HG03095 (cell line): ENCODE data around the gene TTLL8.

ENCODE experiments used
- ATAC-seq: cut with Tn5 transposase; IDR thresholded peaks from one replicate; pipeline ENCODE4 v1.9.1; 2021; ENCODE audit warnings: moderate library complexity; ENCODE audit not compliant: unreplicated experiment

Gene TTLL8

DNA sequence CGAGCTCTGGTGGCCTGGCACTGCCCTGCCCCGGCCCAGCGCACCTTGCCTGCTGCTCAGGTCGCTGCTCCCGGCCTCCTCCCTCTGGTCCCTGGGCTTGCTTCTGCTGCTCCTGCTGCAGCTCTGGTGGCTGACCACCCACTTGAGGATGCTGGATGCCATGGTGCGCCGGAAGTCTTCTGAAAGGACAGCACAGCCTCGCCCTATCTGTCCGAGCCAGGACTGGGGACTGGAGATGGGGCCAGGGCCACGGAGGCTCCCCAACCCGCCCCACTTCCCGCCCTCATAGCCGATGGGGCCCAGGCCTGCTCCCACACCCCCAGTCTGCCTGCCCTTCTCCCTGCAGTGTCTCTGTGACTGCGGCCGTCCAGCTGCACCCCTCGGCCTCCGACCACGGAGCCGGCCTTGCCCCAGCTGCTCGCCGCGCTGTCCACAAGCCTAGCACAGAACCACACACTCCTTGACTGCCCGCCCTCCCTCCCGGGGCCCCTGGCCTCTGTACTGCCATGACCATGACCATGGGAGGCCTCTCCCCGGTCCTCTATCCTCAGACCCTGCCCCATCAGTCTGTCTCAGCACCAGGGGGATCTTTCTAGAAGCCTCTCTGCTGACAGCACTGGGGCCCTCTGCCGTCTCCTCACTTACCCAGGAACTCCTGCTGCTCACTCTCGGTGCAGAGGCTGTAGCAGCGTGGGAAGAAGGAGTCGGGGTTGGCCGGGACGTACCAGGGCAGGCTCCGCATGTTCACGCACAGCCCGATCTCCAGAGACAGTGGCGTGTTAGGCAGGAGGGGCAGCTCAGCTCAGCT, 12.7 kb downstream of the TTLL8 start:
- ATAC-seq = no peak

DNA sequence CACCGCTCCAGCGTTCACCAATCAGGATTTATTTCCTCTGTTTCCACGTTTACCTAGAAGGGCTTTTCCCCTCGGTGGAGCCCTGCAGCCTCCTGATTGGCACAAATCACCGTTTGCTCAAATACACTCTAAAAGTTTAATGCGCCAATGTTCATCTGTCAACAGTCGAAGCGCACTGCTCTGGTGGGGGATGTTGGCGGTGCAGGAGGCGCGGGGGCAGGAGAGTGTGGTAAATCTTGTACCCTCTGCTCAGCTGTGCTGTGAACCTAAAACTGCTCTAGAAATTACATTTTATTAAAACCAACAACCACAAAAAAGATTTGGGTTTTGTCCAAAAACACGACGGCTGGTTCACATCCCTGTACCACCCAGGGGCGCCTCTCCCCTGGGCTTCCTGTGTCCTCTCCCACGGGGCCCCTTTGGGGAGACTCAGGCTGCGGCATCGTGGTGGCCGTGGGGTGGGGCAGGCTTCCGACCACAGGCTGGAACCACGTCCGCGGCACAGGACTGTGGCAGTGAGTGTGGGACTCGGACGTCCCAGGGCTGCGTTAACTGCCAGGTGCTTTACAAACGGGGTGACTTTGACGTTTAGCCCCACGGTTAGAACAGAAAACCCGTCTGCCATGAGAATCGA, 13.5 kb downstream of the TTLL8 start:
- no peak for ATAC-seq

- no peak for ATAC-seq
Measured at GRCh38 chr22:50041361-50042065, 16.6 kb downstream of the TTLL8 start.

GRCh38 chr22:50040717-50041116, 17.4 kb downstream of the TTLL8 start:
- no peak for ATAC-seq

DNA sequence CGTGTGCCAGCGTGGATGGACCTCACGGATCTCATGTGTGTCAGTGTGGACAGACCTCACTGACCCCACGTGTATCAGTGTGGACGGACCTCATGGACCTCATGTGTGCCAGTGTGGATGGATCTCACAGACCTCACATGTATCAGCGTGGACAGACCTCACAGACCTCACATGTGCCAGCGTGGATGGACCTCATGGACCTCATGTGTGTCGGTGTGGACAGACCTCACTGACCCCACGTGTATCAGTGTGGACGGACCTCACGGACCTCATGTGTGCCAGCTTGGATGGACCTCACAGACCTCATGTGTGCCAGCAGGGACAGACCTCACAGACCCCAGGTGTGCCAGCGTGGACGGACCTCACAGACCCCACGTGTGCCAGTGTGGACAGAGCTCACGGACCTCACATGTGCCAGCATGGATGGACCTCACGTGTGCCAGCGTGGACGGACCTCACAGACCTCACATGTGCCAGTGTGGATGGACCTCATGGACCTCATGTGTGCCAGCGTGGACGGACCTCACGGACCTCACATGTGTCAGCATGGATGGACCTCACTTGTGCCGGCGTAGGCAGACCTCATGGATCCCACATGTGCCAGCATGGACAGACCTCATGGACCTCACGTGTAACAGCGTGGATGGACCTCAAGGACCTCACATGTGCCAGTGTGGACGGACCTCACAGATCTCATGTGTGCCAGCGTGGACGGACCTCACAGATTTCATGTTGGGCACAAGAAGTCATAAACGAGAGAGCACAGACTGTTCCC, 18.2 kb downstream of the TTLL8 start:
- ATAC-seq = no peak

GRCh38 chr22:50035976-50036724, 21.9 kb downstream of the TTLL8 start:
- ATAC-seq = no peak

DNA sequence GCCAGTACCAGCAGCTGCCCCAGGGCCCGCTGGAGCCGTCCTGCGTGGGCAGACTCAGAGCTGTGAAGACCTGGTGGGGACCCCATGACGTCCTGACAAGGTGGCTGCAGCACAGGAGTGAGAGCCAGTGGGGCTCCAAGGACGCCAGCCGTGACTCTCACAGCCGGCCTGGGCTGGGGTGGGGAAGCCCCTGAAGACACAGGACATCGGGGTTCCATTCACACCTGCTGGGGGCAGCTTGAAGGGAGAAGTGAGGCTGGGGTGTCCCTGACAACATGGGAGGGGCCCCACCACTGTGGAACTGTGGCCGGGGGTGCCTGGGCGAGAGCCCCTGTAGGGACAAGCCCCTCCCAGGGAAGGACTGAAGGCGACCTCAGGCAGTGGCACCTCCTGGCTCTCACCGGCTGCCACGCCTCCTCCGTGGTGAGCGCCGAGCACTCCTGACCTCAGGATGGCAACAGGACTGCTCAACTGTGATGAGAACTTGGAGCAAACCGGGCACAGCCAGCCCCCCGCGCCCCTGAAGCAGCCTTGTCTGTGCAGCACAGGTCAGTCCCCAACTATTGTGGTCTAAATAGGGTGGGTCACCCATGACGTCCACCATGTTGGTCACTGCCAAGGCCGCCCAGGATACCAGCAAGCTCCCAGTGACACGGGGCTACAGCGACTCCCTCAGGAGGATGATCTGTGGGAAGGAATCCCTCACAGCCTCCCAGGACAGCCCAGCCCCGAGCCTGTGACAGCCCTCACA, 22.8 kb downstream of the TTLL8 start:
- no peak for ATAC-seq

DNA sequence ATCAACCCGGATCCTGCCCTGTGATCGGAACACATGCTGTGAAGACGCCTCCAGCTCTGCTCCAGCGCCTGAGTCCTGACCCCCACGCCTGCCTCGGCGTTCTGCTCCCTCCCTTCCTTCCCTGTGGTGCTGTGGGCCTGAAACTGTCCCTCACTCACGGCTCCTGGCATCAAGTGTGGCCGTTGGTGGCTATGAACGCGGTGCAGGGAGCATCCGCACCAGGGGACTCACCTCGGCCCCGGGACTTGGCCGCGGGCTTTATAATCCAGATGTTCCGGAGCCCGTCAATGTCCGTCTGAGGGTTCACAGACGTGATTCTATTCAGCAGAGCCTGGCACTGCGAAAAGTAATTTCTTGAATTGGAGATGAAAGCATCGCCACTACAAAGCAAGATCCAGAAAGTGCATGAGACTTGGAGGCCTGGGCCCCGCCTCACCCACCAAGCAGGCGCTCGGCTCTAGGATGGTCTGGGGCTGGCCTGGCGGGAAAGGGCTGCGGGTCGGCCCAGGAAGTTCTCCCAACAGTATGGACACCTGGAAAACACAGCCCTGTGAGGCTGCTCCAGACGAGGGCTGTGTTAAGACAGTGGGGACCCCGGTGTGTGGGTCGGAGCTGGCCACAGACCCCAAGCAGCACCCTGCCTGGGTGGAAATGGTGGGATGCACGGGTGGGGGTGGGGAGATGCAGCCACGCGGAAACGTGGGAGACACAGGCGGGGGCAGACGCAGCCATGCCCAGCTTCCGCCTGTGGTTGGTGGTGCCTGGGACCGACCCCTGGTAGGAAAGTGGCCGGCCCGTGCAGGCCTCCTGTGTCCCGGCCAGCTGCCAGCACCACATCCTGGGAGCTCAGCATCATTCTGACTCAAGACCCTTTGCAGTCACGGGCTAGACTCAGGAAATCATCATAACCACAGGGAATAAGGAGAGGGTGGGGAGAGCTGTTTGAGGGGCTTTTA, 23.7 kb downstream of the TTLL8 start:
- no peak for ATAC-seq

- ATAC-seq = no peak
Measured at GRCh38 chr22:50032941-50033601, 25.0 kb downstream of the TTLL8 start.

DNA sequence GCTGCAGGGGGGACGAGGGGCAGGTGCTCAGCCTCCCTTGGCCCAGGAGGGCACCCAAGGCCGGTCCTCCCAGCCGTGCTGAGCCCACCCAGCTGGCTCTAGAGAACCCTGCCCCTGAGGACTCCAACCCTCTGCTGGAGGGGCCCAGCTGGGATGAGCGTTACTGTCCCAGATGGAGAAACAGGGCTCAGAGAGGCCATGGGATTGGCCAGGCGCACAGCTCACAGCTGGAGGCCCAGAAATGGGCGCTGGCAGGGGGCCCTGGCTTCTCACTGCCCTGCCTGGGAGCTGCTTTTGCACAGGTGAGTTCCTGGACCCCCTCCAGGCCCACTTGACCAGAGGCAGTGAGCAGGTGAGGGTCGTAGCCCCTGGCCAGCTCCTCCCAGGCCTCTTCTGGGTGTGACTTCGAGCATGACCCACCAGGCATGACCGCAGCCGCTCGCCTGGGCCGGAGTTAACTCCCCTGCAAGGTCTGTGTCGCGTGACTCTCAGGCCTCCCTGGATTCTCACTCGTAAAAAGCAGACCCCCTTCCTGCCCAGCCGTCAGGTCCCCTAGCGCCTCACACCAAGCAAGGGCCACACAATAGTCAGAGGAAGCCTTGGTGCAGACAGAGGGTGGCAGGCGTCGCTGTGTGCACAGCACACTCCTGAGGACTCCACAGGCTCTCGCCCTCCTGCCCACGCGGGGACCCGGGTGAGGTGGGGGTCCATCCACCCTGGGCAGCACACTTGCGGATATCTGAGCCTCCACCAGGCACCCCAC, 25.8 kb downstream of the TTLL8 start:
- ATAC-seq = no peak

DNA sequence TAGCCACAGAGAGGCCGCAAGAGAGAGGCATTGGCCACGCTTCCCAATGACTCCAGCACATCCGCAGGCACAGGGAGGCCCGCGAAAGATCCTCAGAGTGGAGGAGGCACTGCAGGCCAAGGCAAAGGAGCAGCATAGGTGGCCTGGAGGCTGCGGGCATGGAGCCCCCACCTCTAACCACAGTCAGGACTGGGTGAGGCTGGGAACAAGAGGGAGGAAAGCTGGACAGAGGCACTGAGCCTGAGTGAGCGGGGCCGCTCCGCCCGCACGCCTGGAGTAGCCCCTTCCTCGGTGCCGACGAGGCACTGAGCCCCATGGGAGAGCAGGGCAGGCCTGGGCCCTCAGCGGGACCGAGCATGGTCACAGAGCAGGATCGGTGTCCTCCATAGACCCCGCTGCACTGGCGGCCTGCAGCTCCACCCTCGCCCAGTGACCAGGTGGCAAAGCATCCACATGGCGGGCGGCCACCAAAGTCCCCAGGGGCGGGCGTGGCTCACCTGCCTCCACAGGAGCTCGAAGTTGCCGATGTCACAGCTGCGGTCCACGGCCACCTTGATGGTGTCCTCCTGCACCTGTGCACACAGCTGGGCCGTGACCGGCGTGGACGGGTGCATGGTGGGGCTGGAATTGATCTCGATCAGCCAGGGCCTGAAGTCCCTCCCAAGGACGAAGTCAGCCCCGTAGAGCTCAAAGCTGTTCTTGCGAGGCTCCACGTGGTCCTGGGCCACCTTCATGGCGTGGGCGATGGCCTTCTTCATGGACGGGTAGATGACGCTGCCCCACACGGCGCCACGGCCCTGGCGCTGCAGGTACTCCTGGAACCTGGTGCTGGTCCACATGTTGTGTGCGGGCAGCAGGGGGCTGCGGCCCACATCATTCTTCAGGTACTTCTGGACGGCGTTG, 26.7 kb downstream of the TTLL8 start:
- ATAC-seq = no peak

DNA sequence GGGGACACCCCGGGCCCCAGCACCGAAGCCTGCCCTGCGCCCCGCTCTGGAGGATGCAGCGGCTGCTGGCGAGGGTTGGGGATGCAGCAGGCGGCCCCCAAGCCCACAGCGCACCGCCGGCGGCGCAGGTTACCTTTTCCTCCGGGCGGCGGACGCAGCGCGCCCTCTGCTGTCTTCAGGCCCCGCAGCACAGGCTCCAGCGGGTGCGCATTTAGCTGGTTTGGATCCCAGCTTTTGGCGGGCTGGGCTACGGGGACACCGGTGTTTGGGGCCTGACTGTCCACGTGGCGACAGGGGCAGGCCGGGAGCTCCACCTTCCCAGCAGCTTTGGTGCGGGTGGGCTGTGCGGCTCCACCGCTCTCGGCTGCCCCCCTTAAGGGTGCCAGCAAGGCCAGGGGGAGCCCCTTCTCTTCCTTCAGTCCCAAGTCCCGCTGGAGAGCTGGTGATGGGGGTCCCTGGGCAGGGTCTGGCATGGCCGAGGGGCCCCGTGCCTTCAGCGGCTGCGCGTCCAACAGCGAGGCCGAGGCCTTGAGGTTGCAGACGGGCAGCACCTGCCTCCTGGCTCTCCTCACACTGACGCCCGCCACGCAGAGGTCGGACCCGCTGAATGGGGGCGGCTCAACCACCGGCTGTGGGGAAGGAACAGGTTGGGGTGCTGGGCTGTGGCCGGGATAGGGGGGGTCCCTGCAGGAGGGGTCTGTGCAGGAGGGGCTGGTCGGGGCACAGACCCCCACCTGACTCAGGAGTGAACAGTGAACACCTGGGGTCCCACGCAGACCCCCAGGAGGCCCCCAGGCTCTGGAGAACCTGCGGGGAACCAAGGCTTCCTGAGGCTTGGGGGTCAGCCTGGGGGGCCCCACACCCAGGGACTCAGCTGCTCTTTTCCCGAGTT, 27.6 kb downstream of the TTLL8 start:
- ATAC-seq = peak; percentile 83

- no peak for ATAC-seq
Measured at GRCh38 chr22:50027639-50028537, 30.2 kb downstream of the TTLL8 start.

- no peak for ATAC-seq
Measured at GRCh38 chr22:50025993-50026392, 32.1 kb downstream of the TTLL8 start.
